ENCODE measurements around the gene ZSCAN31. TPM values are rescaled to one million over a fixed set of nuclear protein-coding genes. Genes with fewer than 3 reads are reported as not detected.
"Not testable (repeated sequence)": the region's sequence is repeated elsewhere in the genome, so short reads cannot be mapped to it uniquely, and the experiment has no call there.

The ZSCAN31 gene
- total RNA-seq, 1 donor, result 19.9 TPM

DNA sequence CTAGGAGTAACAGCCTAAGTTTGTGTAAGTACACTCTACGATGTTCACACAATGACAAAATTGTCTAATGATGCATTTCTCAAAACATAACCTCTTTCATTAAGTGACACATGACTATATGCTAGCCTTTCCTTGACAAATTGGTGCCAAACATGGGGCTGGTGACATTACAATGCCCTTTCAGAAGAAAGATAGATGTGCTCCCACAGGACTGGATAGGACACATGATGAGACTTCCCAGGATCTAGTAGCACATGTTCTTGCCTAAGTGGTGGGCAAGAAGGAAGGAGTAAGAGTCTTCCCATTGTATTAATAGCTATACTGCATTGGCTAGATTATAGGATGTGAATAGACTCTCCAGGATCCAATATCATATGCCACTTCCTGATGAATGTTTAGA is 35.3 kb upstream of the ZSCAN31 start:
- Histone ChIP-seq H3K4me3 (ENCODE audit: insufficient read depth, low read length) (no peak overlapping the region), H3K36me3 (ENCODE audit: insufficient read depth, low read length) (peaks cover 4% of the 10 kb centered on the region), H2AFZ (ENCODE audit: low read length) (no peak overlapping the region), H4K20me1 (ENCODE audit: insufficient read depth, low read length) (no peaks in the 10 kb centered on the region), H3K4me2 (ENCODE audit: insufficient read depth, low read length) (no peak overlapping the region), H3K27me3 (ENCODE audit: insufficient read depth, low read length) (no peaks in the 10 kb centered on the region), H3K79me2 (ENCODE audit: insufficient read depth, low read length) (no peaks in the 10 kb centered on the region), H3K4me1 (ENCODE audit: insufficient read depth, low read length) (no peaks in the 10 kb centered on the region), H3K9me3 (ENCODE audit: low read depth, low read length) (no peaks in the 10 kb centered on the region), H3K27ac (ENCODE audit: low read depth, low read length) (no peak overlapping the region)
- no peak for TF ChIP-seq CTCF (IDR thresholded peaks at IDR 0.05; ENCODE audit: extremely low read depth, low read depth, low read length)
- DNase-seq (ENCODE audit: insufficient read length, low spot score, missing footprints), result no peak

DNA sequence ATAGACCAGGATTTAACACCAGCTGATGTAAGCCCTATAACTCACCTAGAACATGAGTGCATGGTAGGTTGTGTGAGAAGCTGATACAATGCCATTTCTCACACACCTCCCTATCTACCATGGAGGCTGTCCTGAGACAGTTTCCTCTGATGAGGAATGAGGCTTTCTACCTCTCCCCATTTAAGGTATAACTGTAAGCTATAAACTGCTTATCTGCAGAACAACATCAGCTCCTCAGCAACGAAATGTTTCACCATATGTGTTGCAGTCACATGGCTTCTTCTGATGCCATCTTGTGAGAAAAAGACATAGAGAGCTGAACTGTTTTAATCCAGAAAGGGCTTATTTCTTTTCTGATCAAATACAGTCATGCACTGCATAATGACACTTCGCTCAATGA is 34.5 kb upstream of the ZSCAN31 start:
- H3K27me3 ChIP-seq (ENCODE audit: insufficient read depth, low read length), result no peaks in the 10 kb centered on the region
- H3K4me1 ChIP-seq (ENCODE audit: insufficient read depth, low read length), result no peaks in the 10 kb centered on the region
- no peak for TF ChIP-seq CTCF (IDR thresholded peaks at IDR 0.05; ENCODE audit: extremely low read depth, low read depth, low read length)
- no peak overlapping the region for H3K27ac ChIP-seq (ENCODE audit: low read depth, low read length)
- H3K36me3 ChIP-seq (ENCODE audit: insufficient read depth, low read length), result peaks cover 10% of the 10 kb centered on the region
- no peak overlapping the region for H3K4me2 ChIP-seq (ENCODE audit: insufficient read depth, low read length)
- no peaks in the 10 kb centered on the region for H3K9me3 ChIP-seq (ENCODE audit: low read depth, low read length)
- H4K20me1 ChIP-seq (ENCODE audit: insufficient read depth, low read length), result no peaks in the 10 kb centered on the region
- no peak overlapping the region for H3K4me3 ChIP-seq (ENCODE audit: insufficient read depth, low read length)
- H3K79me2 ChIP-seq (ENCODE audit: insufficient read depth, low read length), result no peaks in the 10 kb centered on the region
- no peak for DNase-seq (ENCODE audit: insufficient read length, low spot score, missing footprints)
- no peak overlapping the region for H2AFZ ChIP-seq (ENCODE audit: low read length)

DNA sequence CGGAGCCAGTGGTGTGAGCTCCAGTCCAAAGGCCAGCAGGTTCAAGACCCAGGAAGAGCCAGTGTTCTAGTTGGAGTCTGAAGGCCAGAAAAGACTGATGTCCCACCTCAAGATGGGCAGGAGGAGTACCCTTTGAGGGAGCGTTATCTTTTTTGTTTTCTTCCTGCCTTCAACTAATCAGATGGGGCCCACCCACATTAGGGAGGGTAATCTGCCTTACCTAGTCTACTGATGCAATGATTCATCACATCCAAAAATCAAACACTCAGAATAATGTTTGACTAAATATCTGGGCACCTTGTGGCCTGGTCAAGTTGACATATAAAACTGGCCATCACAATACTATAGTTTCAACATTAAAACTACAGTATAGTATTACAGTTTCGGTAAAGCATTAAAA is 33.5 kb upstream of the ZSCAN31 start:
- H3K36me3 ChIP-seq (ENCODE audit: insufficient read depth, low read length), result peaks cover 16% of the 10 kb centered on the region
- H3K79me2 ChIP-seq (ENCODE audit: insufficient read depth, low read length), result no peaks in the 10 kb centered on the region
- H3K27me3 ChIP-seq (ENCODE audit: insufficient read depth, low read length), result no peaks in the 10 kb centered on the region
- no peak for DNase-seq (ENCODE audit: insufficient read length, low spot score, missing footprints)
- no peak overlapping the region for H3K27ac ChIP-seq (ENCODE audit: low read depth, low read length)
- no peak overlapping the region for H3K4me2 ChIP-seq (ENCODE audit: insufficient read depth, low read length)
- no peaks in the 10 kb centered on the region for H3K9me3 ChIP-seq (ENCODE audit: low read depth, low read length)
- H3K4me1 ChIP-seq (ENCODE audit: insufficient read depth, low read length), result no peaks in the 10 kb centered on the region
- H3K4me3 ChIP-seq (ENCODE audit: insufficient read depth, low read length), result no peak overlapping the region
- H4K20me1 ChIP-seq (ENCODE audit: insufficient read depth, low read length), result no peaks in the 10 kb centered on the region
- H2AFZ ChIP-seq (ENCODE audit: low read length), result no peak overlapping the region
- no peak for TF ChIP-seq CTCF (IDR thresholded peaks at IDR 0.05; ENCODE audit: extremely low read depth, low read depth, low read length)

DNA sequence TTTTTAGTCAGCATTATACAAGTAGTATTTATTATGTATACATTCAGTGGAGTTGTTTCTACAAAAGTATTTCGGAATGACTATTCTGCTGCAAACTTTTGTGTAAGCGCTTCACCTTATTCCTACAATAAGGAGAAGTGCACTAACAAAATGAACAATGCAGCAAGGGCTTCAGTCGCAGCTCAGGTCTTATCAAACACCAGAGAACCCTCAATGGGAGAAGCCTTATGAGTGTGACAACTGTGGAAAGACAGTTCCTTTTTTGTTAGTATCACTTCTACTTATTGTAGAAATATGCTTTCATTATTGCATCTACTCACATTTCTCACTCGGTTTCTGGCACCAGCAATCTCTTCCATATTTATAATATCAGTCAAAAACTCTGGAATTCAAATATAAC is 32.6 kb upstream of the ZSCAN31 start:
- Histone ChIP-seq H3K9me3 (ENCODE audit: low read depth, low read length) (no peaks in the 10 kb centered on the region), H2AFZ (ENCODE audit: low read length) (no peak overlapping the region), H3K36me3 (ENCODE audit: insufficient read depth, low read length) (peaks cover 16% of the 10 kb centered on the region), H3K79me2 (ENCODE audit: insufficient read depth, low read length) (no peaks in the 10 kb centered on the region), H4K20me1 (ENCODE audit: insufficient read depth, low read length) (no peaks in the 10 kb centered on the region), H3K4me2 (ENCODE audit: insufficient read depth, low read length) (no peak overlapping the region), H3K27me3 (ENCODE audit: insufficient read depth, low read length) (no peaks in the 10 kb centered on the region), H3K27ac (ENCODE audit: low read depth, low read length) (no peak overlapping the region), H3K4me3 (ENCODE audit: insufficient read depth, low read length) (no peak overlapping the region), H3K4me1 (ENCODE audit: insufficient read depth, low read length) (no peaks in the 10 kb centered on the region)
- TF ChIP-seq CTCF (IDR thresholded peaks at IDR 0.05; ENCODE audit: extremely low read depth, low read depth, low read length), result no peak
- no peak for DNase-seq (ENCODE audit: insufficient read length, low spot score, missing footprints)

GRCh38 chr6:28365590-28365989 is 29.6 kb upstream of the ZSCAN31 start:
- DNase-seq (ENCODE audit: insufficient read length, low spot score, missing footprints); H4K20me1 ChIP-seq (ENCODE audit: insufficient read depth, low read length); H3K27ac ChIP-seq (ENCODE audit: low read depth, low read length); H3K4me2 ChIP-seq (ENCODE audit: insufficient read depth, low read length); H2AFZ ChIP-seq (ENCODE audit: low read length); H3K27me3 ChIP-seq (ENCODE audit: insufficient read depth, low read length); H3K4me1 ChIP-seq (ENCODE audit: insufficient read depth, low read length); H3K9me3 ChIP-seq (ENCODE audit: low read depth, low read length); H3K4me3 ChIP-seq (ENCODE audit: insufficient read depth, low read length); H3K79me2 ChIP-seq (ENCODE audit: insufficient read depth, low read length): not testable (repeated sequence)
- H3K36me3 ChIP-seq (ENCODE audit: insufficient read depth, low read length), result peaks cover 19% of the 10 kb centered on the region
